Measurements from ENCODE around the gene RHOD.

RHOD gene

GRCh38 chr11:67056267-67057204 lies at the start of gene RHOD:
Gene RHOD, plus strand, starts transcription at chr11:67056847. Its CDS starts 56 bp downstream, at chr11:67056903.
- peak; percentile 99 for DNase-seq (ENCODE audit: low spot score)

GRCh38 chr11:67007126-67007525 lies 49.5 kb upstream of the RHOD start:
- no peak for DNase-seq (ENCODE audit: low spot score)

- DNase-seq (ENCODE audit: low spot score): no peak
Observed at GRCh38 chr11:67010296-67010905, 46.2 kb upstream of the RHOD start.

- DNase-seq (ENCODE audit: low spot score): no peak
Observed at GRCh38 chr11:67013511-67014045, 43.1 kb upstream of the RHOD start.

- no peak for DNase-seq (ENCODE audit: low spot score)
Observed at GRCh38 chr11:67014343-67014742, 42.3 kb upstream of the RHOD start.

GRCh38 chr11:67015048-67015447 lies 41.6 kb upstream of the RHOD start:
- no peak for DNase-seq (ENCODE audit: low spot score)

GRCh38 chr11:67016550-67016949 lies 40.1 kb upstream of the RHOD start:
- DNase-seq (ENCODE audit: low spot score): no peak

- no peak for DNase-seq (ENCODE audit: low spot score)
Observed at GRCh38 chr11:67020949-67021348, 35.7 kb upstream of the RHOD start.

GRCh38 chr11:67022341-67022933 lies 34.2 kb upstream of the RHOD start:
- peak; percentile 87 for DNase-seq (ENCODE audit: low spot score)

GRCh38 chr11:67022961-67023956 lies 33.4 kb upstream of the RHOD start, which contains the start of gene SYT12:
Gene SYT12, plus strand, starts transcription at chr11:67023134. Its CDS starts 7,011 bp downstream, at chr11:67030145.
- DNase-seq (ENCODE audit: low spot score): peak; percentile 95

- no peak for DNase-seq (ENCODE audit: low spot score)
Observed at GRCh38 chr11:67023957-67024353, 32.7 kb upstream of the RHOD start.

GRCh38 chr11:67024410-67024809 lies 32.2 kb upstream of the RHOD start:
- no peak for DNase-seq (ENCODE audit: low spot score)

GRCh38 chr11:67024966-67025365 lies 31.7 kb upstream of the RHOD start:
- no peak for DNase-seq (ENCODE audit: low spot score)

GRCh38 chr11:67025750-67026149 lies 30.9 kb upstream of the RHOD start:
- no peak for DNase-seq (ENCODE audit: low spot score)

- DNase-seq (ENCODE audit: low spot score): no peak
Observed at GRCh38 chr11:67026941-67027340, 29.7 kb upstream of the RHOD start.

GRCh38 chr11:67027483-67027930 lies 29.1 kb upstream of the RHOD start:
- DNase-seq (ENCODE audit: low spot score): no peak

GRCh38 chr11:67027943-67028542 lies 28.6 kb upstream of the RHOD start:
- DNase-seq (ENCODE audit: low spot score): no peak

GRCh38 chr11:67029146-67029545 lies 27.5 kb upstream of the RHOD start:
- DNase-seq (ENCODE audit: low spot score): no peak

- DNase-seq (ENCODE audit: low spot score): no peak
Observed at GRCh38 chr11:67030976-67031375, 25.7 kb upstream of the RHOD start.

GRCh38 chr11:67031791-67032561 lies 24.7 kb upstream of the RHOD start:
- no peak for DNase-seq (ENCODE audit: low spot score)
